Chondrocyte (in vitro differentiated cells): Measurements from ENCODE around the gene FZR1. TPM values are rescaled to one million over a fixed set of nuclear protein-coding genes. Genes with fewer than 3 reads are reported as not detected.
A peak's percentile ranks its signal among the peaks of the same experiment; 100 is the strongest.

Experiments used
- DNase-seq: peaks from one replicate; pipeline ENCODE4 v3.0.0; 2021; ENCODE audit warnings: mixed read lengths, low spot score
- H3K27ac Mint-ChIP-seq: one replicate; pipeline ENCODE4 v1.8.0; 2021; ENCODE audit warnings: mild to moderate bottlenecking, moderate library complexity, mixed read lengths; ENCODE audit not compliant: unreplicated experiment
- H3K27me3 Mint-ChIP-seq: 2 replicates; pipeline ENCODE4 v1.8.0; 2021; ENCODE audit warnings: low read depth, mixed read lengths
- H3K36me3 Mint-ChIP-seq: 2 replicates; pipeline ENCODE4 v1.8.0; 2021; ENCODE audit warnings: low read depth, mixed read lengths
- H3K4me1 Mint-ChIP-seq: 2 replicates; pipeline ENCODE4 v1.8.0; 2021; ENCODE audit warnings: low read depth, mild to moderate bottlenecking, mixed read lengths
- H3K4me3 Mint-ChIP-seq: one replicate; pipeline ENCODE4 v1.8.0; 2021; ENCODE audit warnings: mild to moderate bottlenecking, moderate library complexity, mixed read lengths; ENCODE audit not compliant: unreplicated experiment
- H3K9me3 Mint-ChIP-seq: 2 replicates; pipeline ENCODE4 v1.8.0; 2021; ENCODE audit warnings: low read depth, mixed read lengths
- long read RNA-seq: library from polyadenylated mRNA; stranded (forward); transcript quantifications from one replicate; pipeline ENCODE4 v2.0.0, GENCODE V29; 2021
- total RNA-seq: library from RNA; stranded (reverse); gene quantifications from 3 replicates; pipeline ENCODE4 v1.2.1, GENCODE V29; 2021
- TF ChIP-seq, protein P1 (sequence below): fragments of 200-600 bp; sonication (generic); IDR thresholded peaks from 2 replicates; pipeline ENCODE4 v1.5.0; 2021; ENCODE audit warnings: antibody characterized with exemption, mild to moderate bottlenecking, moderate library complexity

The FZR1 gene
- 35.0 to 37.6 TPM (median 36.5 TPM) in 3 replicates for total RNA-seq
- long read RNA-seq, full-length matches to known transcripts = 56 of 78 reads
- long read RNA-seq, partial matches to known transcripts = 3 of 78 reads
- long read RNA-seq, other reads (novel, unspliced or antisense) = 19 of 78 reads

GRCh38 chr19:3505598-3506383 lies at the start of gene FZR1:
Gene FZR1 (plus strand): TSS chr19:3506311. CDS start chr19:3522990, 16,679 bp downstream.
- DNase-seq = peak; percentile 100
- TF ChIP-seq, protein P1, sequence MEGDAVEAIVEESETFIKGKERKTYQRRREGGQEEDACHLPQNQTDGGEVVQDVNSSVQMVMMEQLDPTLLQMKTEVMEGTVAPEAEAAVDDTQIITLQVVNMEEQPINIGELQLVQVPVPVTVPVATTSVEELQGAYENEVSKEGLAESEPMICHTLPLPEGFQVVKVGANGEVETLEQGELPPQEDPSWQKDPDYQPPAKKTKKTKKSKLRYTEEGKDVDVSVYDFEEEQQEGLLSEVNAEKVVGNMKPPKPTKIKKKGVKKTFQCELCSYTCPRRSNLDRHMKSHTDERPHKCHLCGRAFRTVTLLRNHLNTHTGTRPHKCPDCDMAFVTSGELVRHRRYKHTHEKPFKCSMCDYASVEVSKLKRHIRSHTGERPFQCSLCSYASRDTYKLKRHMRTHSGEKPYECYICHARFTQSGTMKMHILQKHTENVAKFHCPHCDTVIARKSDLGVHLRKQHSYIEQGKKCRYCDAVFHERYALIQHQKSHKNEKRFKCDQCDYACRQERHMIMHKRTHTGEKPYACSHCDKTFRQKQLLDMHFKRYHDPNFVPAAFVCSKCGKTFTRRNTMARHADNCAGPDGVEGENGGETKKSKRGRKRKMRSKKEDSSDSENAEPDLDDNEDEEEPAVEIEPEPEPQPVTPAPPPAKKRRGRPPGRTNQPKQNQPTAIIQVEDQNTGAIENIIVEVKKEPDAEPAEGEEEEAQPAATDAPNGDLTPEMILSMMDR = peak; percentile 27
- Mint-ChIP-seq H3K4me1 (peaks cover 37% of the 10 kb centered on the region), H3K27me3 (no peaks in the 10 kb centered on the region), H3K36me3 (no peaks in the 10 kb centered on the region), H3K9me3 (no peaks in the 10 kb centered on the region), H3K4me3 (peak within 1 kb of the TSS; percentile 91), H3K27ac (peak within 1 kb of the TSS; percentile 98)

DNA sequence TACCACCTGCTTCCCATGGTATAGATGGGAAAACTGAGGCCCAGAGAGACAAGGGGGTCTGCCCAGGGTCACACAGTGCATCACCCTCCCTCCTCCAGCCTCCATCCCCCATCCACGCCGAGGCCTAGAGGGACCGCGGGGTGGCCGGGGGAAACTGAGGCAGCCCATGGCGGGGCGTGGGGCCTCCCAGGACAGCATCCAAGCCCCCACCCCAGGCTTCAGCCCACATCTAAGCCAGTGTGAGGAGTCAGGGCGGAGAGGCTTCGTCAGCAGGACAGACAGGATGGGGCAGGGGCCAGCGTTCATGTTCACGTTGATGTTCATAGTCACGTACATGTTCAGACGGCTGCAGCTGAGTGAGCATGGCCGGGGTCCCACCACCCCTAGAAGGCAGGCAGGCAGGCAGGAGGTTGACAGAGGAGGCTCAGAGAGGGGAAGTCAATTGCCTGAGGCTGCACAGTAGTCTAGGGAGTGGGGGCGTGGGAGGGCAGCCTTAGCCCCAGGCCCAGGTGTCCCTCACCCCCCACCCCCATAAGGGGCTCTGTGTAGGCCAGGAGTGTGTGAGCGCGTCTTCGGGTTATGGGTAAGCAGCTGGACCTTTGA lies 49.1 kb upstream of the FZR1 start:
- H3K27me3 Mint-ChIP-seq = no peaks in the 10 kb centered on the region
- H3K9me3 Mint-ChIP-seq = no peaks in the 10 kb centered on the region
- peaks cover 41% of the 10 kb centered on the region for H3K4me1 Mint-ChIP-seq
- H3K27ac Mint-ChIP-seq = peak overlapping the region; percentile 99
- peaks cover 6% of the 10 kb centered on the region for H3K36me3 Mint-ChIP-seq
- TF ChIP-seq, protein P1 = no peak
- no peak for DNase-seq
- H3K4me3 Mint-ChIP-seq = no peak overlapping the region

DNA sequence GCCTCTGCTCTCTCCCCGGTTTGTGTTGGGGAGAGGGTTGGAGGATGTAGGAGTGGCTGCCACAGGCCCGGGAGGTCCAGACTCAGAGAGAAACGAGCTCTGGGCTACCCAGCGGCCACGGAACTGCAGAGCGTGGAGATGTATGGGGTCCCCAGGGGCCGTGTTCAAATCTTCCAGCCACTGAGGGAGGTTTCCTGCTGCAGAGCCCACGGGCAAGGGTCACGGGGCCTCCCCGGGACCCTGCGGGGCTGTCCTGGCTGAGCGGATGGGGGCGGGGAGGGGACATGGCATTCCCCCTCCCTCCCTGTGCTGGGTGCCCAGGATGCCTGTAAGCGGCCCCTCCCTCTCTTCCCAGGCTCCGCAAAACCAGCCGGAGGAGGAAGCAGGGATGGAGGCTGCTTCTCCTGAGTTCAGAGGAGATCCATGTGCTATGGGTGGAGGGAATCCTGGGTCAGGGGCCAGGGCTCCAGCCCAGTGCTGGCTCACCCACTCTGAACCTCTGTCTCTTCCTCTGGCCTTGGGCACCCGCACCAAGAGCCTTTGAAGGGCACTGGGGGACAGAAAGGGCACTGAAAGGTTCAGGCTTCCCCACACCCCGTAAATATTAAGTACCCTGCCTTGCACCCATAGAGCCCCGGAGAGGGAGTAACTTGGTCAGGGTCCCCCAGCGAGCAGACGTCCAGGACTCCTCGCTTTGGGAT lies 48.4 kb upstream of the FZR1 start:
- peaks cover 42% of the 10 kb centered on the region for H3K4me1 Mint-ChIP-seq
- no peaks in the 10 kb centered on the region for H3K27me3 Mint-ChIP-seq
- no peak for DNase-seq
- no peak overlapping the region for H3K4me3 Mint-ChIP-seq
- H3K36me3 Mint-ChIP-seq = peaks cover 6% of the 10 kb centered on the region
- peak overlapping the region; percentile 99 for H3K27ac Mint-ChIP-seq
- TF ChIP-seq, protein P1 = no peak
- no peaks in the 10 kb centered on the region for H3K9me3 Mint-ChIP-seq

DNA sequence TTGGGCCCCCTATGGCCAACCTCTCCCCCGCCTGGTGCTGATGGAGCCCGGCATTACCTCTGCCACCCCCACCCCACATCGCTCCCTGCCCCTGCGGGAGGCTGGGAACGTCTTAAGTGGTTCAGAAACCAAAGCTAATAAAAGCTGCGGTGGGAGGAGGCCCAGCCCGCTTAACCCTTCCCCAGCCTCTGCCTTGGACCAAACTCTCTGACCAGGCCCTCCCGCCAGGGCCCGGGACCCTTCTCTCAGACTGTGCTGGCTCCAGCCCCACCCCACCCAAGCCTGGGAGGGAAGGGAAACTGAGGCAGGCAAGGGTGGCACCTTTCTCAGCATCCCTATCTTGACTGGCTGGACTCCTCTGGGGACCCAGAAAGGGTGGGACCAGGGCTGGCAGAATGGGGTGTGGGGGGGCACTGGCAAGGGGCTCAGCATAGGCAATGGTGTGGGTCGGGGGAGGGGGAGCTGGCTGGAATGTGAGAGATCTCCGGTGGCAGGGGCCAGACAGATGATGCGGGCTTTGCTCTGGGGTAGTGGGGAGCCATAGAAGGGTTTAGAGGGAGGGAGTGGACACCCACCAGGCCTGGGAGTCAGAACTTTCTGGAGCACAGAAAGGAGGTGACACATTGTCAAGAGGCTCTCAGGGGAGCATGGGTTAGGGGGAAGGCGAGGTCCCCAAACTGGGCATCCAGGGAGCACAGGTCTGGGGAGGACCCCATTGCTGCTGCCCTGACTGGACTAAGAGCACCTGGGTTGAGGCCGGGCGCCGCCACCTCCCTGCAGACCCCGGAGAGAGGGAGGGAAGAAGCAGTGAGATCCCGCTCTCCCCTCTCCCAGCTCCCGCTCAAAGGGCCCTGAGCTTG lies 47.7 kb upstream of the FZR1 start:
- no peak for DNase-seq
- peaks cover 45% of the 10 kb centered on the region for H3K4me1 Mint-ChIP-seq
- peak overlapping the region; percentile 99 for H3K27ac Mint-ChIP-seq
- TF ChIP-seq, protein P1 = no peak
- H3K4me3 Mint-ChIP-seq = peak overlapping the region; percentile 57
- H3K27me3 Mint-ChIP-seq = no peaks in the 10 kb centered on the region
- H3K9me3 Mint-ChIP-seq = no peaks in the 10 kb centered on the region
- peaks cover 6% of the 10 kb centered on the region for H3K36me3 Mint-ChIP-seq
